HEK293 (cell line): ENCODE results near the gene KCNH5.

Experiments used
- CTCF ChIA-PET: fragments of 350-600 bp; formaldehyde crosslinking; extraction: SDS; loops from one replicate; lab custom pipeline; 2021; ENCODE audit warnings: antibody characterized with exemption; lab: Yijun Ruan, JAX
- POLR2A ChIA-PET: fragments of 300-600 bp; formaldehyde crosslinking; extraction: SDS; loops from one replicate; lab custom pipeline; 2020; ENCODE audit warnings: antibody characterized with exemption, inconsistent platforms; lab: Yijun Ruan, JAX
- H3K27ac ChIP-seq: fragments of 200-500 bp; sonication (Bioruptor generic); 2 replicates; pipeline ENCODE4 v1.5.1; 2014; ENCODE audit warnings: low read depth, low read length, control low read depth, inconsistent platforms; ENCODE audit errors: extremely low read depth
- H3K36me3 ChIP-seq, 2 experiments: fragments of 200-500 bp in 1 of 2; sonication (Bioruptor generic) in 1 of 2; 1 replicate in 1 of 2; 2 replicates in 1 of 2; pipeline ENCODE4 v1.5.1; 2014 to 2017; ENCODE audit warnings: inconsistent platforms in 2 of 2, low read length in 2 of 2; ENCODE audit not compliant: control insufficient read depth in 2 of 2, insufficient read depth in 1 of 2
- H3K4me1 ChIP-seq: fragments of 200-500 bp; sonication (Bioruptor generic); 2 replicates; pipeline ENCODE4 v1.5.1; 2014; ENCODE audit warnings: mild to moderate bottlenecking, low read length, inconsistent platforms; ENCODE audit not compliant: control insufficient read depth, insufficient read depth
- H3K4me3 ChIP-seq: 2 replicates; pipeline ENCODE4 v1.5.1; 2011; ENCODE audit warnings: low read depth, mild to moderate bottlenecking, control low read depth, low read length, moderate library complexity
- H3K9me3 ChIP-seq: fragments of 200-500 bp; sonication (Bioruptor generic); 2 replicates; pipeline ENCODE4 v1.5.1; 2014; ENCODE audit warnings: low read depth, low read length, inconsistent platforms; ENCODE audit not compliant: control insufficient read depth, insufficient read depth
- ZBTB48 ChIP-seq: fragments of 450-650 bp; formaldehyde crosslinking; IDR thresholded peaks from 2 replicates; pipeline ENCODE4 v1.5.1; 2016; ENCODE audit warnings: missing biosample characterization, missing genetic modification characterization
- ZNF157 ChIP-seq: fragments of 450-650 bp; formaldehyde crosslinking; IDR thresholded peaks from 2 replicates; pipeline ENCODE4 v1.5.1; 2016; ENCODE audit warnings: missing biosample characterization, missing genetic modification characterization
- ZNF202 ChIP-seq: fragments of 450-650 bp; formaldehyde crosslinking; IDR thresholded peaks from 2 replicates; pipeline ENCODE4 v1.5.1; 2016; ENCODE audit warnings: missing biosample characterization, missing genetic modification characterization, borderline replicate concordance
- ZNF302 ChIP-seq: fragments of 450-650 bp; formaldehyde crosslinking; IDR thresholded peaks from 2 replicates; pipeline ENCODE4 v1.5.1; 2016; ENCODE audit warnings: missing biosample characterization, missing genetic modification characterization, low read depth
- ZNF394 ChIP-seq: fragments of 450-650 bp; formaldehyde crosslinking; IDR thresholded peaks from 2 replicates; pipeline ENCODE4 v1.5.1; 2016; ENCODE audit warnings: missing biosample characterization, missing genetic modification characterization, mild to moderate bottlenecking, moderate library complexity, borderline replicate concordance
- ZNF404 ChIP-seq: fragments of 450-650 bp; formaldehyde crosslinking; IDR thresholded peaks from 2 replicates; pipeline ENCODE4 v1.5.1; 2017; ENCODE audit warnings: missing biosample characterization, missing genetic modification characterization
- ZNF521 ChIP-seq: fragments of 450-650 bp; formaldehyde crosslinking; IDR thresholded peaks from 2 replicates; pipeline ENCODE4 v1.5.1; 2017; ENCODE audit warnings: missing biosample characterization, mild to moderate bottlenecking, missing genetic modification characterization
- ZNF530 ChIP-seq: fragments of 450-650 bp; formaldehyde crosslinking; IDR thresholded peaks from 2 replicates; pipeline ENCODE4 v1.5.1; 2016; ENCODE audit warnings: low read depth, missing biosample characterization, missing genetic modification characterization
- ZNF548 ChIP-seq: fragments of 450-650 bp; formaldehyde crosslinking; IDR thresholded peaks from 2 replicates; pipeline ENCODE4 v1.5.1; 2016; ENCODE audit warnings: missing biosample characterization, missing genetic modification characterization
- ZNF600 ChIP-seq: fragments of 450-650 bp; formaldehyde crosslinking; IDR thresholded peaks from 2 replicates; pipeline ENCODE4 v1.5.1; 2016; ENCODE audit warnings: missing biosample characterization, missing genetic modification characterization
- ZNF626 ChIP-seq: fragments of 450-650 bp; sonication (Bioruptor Pico); formaldehyde crosslinking; IDR thresholded peaks from 2 replicates; pipeline ENCODE4 v1.5.1; 2018; ENCODE audit warnings: missing biosample characterization, missing genetic modification characterization, inconsistent platforms
- ZNF660 ChIP-seq: fragments of 450-650 bp; IDR thresholded peaks from 2 replicates; pipeline ENCODE4 v1.5.1; 2018; ENCODE audit warnings: missing biosample characterization, mild to moderate bottlenecking, missing genetic modification characterization
- ZNF777 ChIP-seq: fragments of 450-650 bp; formaldehyde crosslinking; IDR thresholded peaks from 2 replicates; pipeline ENCODE4 v1.5.1; 2017; ENCODE audit warnings: missing biosample characterization, missing genetic modification characterization, borderline replicate concordance
- ZNF791 ChIP-seq: fragments of 450-650 bp; formaldehyde crosslinking; IDR thresholded peaks from 2 replicates; pipeline ENCODE4 v1.5.1; 2016; ENCODE audit warnings: missing biosample characterization, missing genetic modification characterization
- TF ChIP-seq, protein P1 (sequence below): fragments of 450-650 bp; formaldehyde crosslinking; IDR thresholded peaks from 2 replicates; pipeline ENCODE4 v1.5.1; 2016; ENCODE audit warnings: missing biosample characterization, missing genetic modification characterization
- TF ChIP-seq, protein P2 (sequence below): fragments of 450-650 bp; formaldehyde crosslinking; IDR thresholded peaks from 2 replicates; pipeline ENCODE4 v1.5.1; 2016; ENCODE audit warnings: missing biosample characterization, missing genetic modification characterization
- TF ChIP-seq, protein P3 (sequence below): fragments of 450-650 bp; formaldehyde crosslinking; IDR thresholded peaks from 2 replicates; pipeline ENCODE4 v1.5.1; 2017; ENCODE audit warnings: missing biosample characterization, missing genetic modification characterization
- TF ChIP-seq, protein P4 (sequence below): fragments of 450-650 bp; formaldehyde crosslinking; IDR thresholded peaks from 2 replicates; pipeline ENCODE4 v1.5.1; 2016; ENCODE audit warnings: missing biosample characterization, missing genetic modification characterization
- TF ChIP-seq, protein P5 (sequence below): fragments of 450-650 bp; formaldehyde crosslinking; IDR thresholded peaks from 2 replicates; pipeline ENCODE4; 2016; ENCODE audit warnings: missing biosample characterization, missing genetic modification characterization

KCNH5 gene

DNA sequence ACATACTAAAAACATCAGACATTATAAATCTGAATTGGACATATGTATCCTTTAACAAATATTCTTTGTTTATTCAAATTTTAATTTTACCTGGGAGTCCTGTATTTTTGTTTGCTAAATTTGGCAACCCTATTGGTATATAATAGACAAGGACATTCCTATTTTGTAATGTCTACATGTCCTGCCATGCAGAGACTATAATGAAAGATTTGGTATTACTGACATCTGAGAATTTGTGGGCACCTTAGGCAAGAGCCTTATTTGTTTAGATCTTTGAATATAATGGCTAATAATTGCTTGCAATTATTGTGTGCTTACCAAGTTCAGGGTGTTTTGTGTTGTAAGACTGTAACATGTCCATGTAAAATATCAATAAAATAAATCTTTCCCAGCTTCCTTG lies 334.4 kb downstream of the KCNH5 start:
- POLR2A ChIA-PET: no interaction called here
- no peaks in the 10 kb centered on the region for H3K9me3 ChIP-seq
- CTCF ChIA-PET: interaction anchor here (0.7 kb wide), 1 partner anchor 124 kb away, joined by 3 read pairs; no protein-coding TSS in a partner anchor
- no peak overlapping the region for H3K27ac ChIP-seq
- H3K36me3 ChIP-seq: no peaks in the 10 kb centered on the region
- H3K4me1 ChIP-seq: no peaks in the 10 kb centered on the region
- no peak for TF ChIP-seq ZNF202
- no peak for TF ChIP-seq ZNF394 (tag by site-specific recombination)
- no peak for TF ChIP-seq ZNF530 (tag by site-specific recombination)
- TF ChIP-seq ZNF791: no peak
- TF ChIP-seq ZNF404 (tag by site-specific recombination): no peak
- TF ChIP-seq ZNF626 (tag by site-specific recombination): no peak
- TF ChIP-seq ZBTB48 (tag by site-specific recombination): no peak
- no peak for TF ChIP-seq ZNF548 (tag by site-specific recombination)
- TF ChIP-seq ZNF600 (tag by site-specific recombination): no peak
- H3K4me3 ChIP-seq: no peak overlapping the region

DNA sequence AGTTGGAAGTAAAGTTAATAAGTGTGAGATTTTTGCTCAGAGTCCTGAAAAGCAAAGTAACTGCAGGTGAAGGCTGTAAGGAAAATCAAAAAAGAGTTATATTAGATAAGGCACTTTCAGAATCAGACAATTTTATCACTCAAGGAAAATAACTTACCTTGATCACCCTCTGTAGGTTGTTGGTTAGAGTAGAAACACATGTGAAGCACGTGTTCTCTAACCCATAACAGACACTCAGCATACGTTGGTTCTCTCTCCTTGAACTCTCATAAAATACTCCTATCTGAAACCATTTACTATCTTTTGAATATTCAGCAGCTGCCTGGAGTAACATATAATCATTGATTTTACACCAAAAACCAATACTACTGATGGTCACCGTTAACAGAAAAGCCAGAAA lies 335.5 kb downstream of the KCNH5 start:
- Histone ChIP-seq H3K9me3 (no peaks in the 10 kb centered on the region), H3K36me3 (no peaks in the 10 kb centered on the region), H3K4me3 (no peak overlapping the region), H3K4me1 (no peaks in the 10 kb centered on the region), H3K27ac (no peak overlapping the region)
- CTCF ChIA-PET: no interaction called here
- POLR2A ChIA-PET: no interaction called here
- TF ChIP-seq, protein P1, sequence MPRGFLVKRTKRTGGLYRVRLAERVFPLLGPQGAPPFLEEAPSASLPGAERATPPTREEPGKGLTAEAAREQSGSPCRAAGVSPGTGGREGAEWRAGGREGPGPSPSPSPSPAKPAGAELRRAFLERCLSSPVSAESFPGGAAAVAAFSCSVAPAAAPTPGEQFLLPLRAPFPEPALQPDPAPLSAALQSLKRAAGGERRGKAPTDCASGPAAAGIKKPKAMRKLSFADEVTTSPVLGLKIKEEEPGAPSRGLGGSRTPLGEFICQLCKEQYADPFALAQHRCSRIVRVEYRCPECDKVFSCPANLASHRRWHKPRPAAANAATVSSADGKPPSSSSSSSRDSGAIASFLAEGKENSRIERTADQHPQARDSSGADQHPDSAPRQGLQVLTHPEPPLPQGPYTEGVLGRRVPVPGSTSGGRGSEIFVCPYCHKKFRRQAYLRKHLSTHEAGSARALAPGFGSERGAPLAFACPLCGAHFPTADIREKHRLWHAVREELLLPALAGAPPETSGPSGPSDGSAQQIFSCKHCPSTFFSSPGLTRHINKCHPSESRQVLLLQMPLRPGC (tag by site-specific recombination): no peak
- TF ChIP-seq, protein P2, sequence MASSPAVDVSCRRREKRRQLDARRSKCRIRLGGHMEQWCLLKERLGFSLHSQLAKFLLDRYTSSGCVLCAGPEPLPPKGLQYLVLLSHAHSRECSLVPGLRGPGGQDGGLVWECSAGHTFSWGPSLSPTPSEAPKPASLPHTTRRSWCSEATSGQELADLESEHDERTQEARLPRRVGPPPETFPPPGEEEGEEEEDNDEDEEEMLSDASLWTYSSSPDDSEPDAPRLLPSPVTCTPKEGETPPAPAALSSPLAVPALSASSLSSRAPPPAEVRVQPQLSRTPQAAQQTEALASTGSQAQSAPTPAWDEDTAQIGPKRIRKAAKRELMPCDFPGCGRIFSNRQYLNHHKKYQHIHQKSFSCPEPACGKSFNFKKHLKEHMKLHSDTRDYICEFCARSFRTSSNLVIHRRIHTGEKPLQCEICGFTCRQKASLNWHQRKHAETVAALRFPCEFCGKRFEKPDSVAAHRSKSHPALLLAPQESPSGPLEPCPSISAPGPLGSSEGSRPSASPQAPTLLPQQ (tag by site-specific recombination): no peak

DNA sequence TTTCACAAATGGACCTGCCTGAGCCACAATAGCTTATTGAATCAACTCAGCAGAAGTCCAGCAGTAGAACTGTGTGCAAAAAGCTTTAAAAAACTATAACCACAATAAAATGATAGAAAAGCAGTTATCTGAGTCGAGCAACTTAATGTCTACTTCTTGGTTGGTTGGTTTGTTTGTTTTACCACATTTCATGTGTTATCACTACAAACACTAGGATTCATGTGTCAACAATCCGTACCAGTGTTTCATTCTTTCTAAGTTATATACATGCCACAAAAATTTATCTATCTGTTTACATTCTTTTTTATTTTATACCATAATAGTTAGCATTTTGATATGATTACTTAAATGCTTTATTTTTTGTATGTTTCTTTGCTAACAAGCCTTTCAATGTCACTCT lies 339.0 kb downstream of the KCNH5 start:
- ChIA-PET POLR2A (no interaction called here), CTCF (no interaction called here)
- H3K4me3 ChIP-seq: no peak overlapping the region
- TF ChIP-seq ZNF157 (tag by site-specific recombination) (no peak), ZNF777 (tag by site-specific recombination) (no peak), ZNF302 (tag by site-specific recombination) (no peak), ZNF521 (tag by site-specific recombination) (no peak), ZNF660 (tag by site-specific recombination) (no peak)
- TF ChIP-seq, protein P3, sequence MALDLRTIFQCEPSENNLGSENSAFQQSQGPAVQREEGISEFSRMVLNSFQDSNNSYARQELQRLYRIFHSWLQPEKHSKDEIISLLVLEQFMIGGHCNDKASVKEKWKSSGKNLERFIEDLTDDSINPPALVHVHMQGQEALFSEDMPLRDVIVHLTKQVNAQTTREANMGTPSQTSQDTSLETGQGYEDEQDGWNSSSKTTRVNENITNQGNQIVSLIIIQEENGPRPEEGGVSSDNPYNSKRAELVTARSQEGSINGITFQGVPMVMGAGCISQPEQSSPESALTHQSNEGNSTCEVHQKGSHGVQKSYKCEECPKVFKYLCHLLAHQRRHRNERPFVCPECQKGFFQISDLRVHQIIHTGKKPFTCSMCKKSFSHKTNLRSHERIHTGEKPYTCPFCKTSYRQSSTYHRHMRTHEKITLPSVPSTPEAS (tag by site-specific recombination): no peak
- TF ChIP-seq, protein P4, sequence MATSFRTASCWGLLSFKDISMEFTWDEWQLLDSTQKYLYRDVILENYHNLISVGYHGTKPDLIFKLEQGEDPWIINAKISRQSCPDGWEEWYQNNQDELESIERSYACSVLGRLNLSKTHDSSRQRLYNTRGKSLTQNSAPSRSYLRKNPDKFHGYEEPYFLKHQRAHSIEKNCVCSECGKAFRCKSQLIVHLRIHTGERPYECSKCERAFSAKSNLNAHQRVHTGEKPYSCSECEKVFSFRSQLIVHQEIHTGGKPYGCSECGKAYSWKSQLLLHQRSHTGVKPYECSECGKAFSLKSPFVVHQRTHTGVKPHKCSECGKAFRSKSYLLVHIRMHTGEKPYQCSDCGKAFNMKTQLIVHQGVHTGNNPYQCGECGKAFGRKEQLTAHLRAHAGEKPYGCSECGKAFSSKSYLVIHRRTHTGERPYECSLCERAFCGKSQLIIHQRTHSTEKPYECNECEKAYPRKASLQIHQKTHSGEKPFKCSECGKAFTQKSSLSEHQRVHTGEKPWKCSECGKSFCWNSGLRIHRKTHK: no peak
- TF ChIP-seq, protein P5, sequence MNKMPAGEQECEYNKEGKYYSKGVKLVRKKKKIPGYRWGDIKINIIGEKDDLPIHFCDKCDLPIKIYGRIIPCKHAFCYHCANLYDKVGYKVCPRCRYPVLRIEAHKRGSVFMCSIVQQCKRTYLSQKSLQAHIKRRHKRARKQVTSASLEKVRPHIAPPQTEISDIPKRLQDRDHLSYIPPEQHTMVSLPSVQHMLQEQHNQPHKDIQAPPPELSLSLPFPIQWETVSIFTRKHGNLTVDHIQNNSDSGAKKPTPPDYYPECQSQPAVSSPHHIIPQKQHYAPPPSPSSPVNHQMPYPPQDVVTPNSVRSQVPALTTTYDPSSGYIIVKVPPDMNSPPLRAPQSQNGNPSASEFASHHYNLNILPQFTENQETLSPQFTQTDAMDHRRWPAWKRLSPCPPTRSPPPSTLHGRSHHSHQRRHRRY (tag by site-specific recombination): no peak
- TF ChIP-seq, all 188 proteins: peak for 0
- H3K27ac ChIP-seq: no peak overlapping the region
- no peaks in the 10 kb centered on the region for H3K4me1 ChIP-seq
- H3K9me3 ChIP-seq: no peaks in the 10 kb centered on the region
- no peaks in the 10 kb centered on the region for H3K36me3 ChIP-seq
